Calu3 (cell line): Measurements from ENCODE around the gene NAT10. TPM values are rescaled to one million over a fixed set of nuclear protein-coding genes. Genes with fewer than 3 reads are reported as not detected.

Source experiments
- BruUV-seq: library from RNA; stranded (reverse); fragments of 400-500 nt; replicated peaks from 2 replicates; lab custom pipeline; 2021; lab: Mats Ljungman, UMichigan
- CTCF ChIA-PET: fragments of 300-600 bp; sonication (Branson Sonifier 250); formaldehyde crosslinking; loops from one replicate; lab custom pipeline; 2022; ENCODE audit warnings: antibody characterized with exemption; lab: Charles Lee
- DNase-seq: peaks from one replicate; pipeline ENCODE4 v3.0.0; 2022
- H3K27ac Mint-ChIP-seq: one replicate; pipeline ENCODE4 v1.8.0; 2022; ENCODE audit warnings: mixed read lengths; ENCODE audit not compliant: unreplicated experiment
- H3K27me3 Mint-ChIP-seq: one replicate; pipeline ENCODE4 v1.8.0; 2022; ENCODE audit warnings: mixed read lengths; ENCODE audit not compliant: unreplicated experiment
- H3K36me3 Mint-ChIP-seq: one replicate; pipeline ENCODE4 v1.8.0; 2022; ENCODE audit warnings: mild to moderate bottlenecking, moderate library complexity, mixed read lengths; ENCODE audit not compliant: insufficient read depth, unreplicated experiment
- H3K4me1 Mint-ChIP-seq: one replicate; pipeline ENCODE4 v1.8.0; 2022; ENCODE audit warnings: mild to moderate bottlenecking, low read depth, mixed read lengths; ENCODE audit not compliant: unreplicated experiment
- H3K4me3 Mint-ChIP-seq: one replicate; pipeline ENCODE4 v1.8.0; 2022; ENCODE audit warnings: mild to moderate bottlenecking, low read depth, moderate library complexity, mixed read lengths; ENCODE audit not compliant: unreplicated experiment
- H3K9me3 Mint-ChIP-seq: one replicate; pipeline ENCODE4 v1.8.0; 2022; ENCODE audit warnings: low read depth, mixed read lengths; ENCODE audit not compliant: unreplicated experiment
- intact Hi-C: fragments of 100-400 bp; cut with micrococcal nuclease; formaldehyde crosslinking; loops from one replicate; pipeline ENCODE4 v1.10.0; 2022; ENCODE audit not compliant: unreplicated experiment
- total RNA-seq: library from RNA; stranded (reverse); gene quantifications from 2 replicates; pipeline ENCODE4 v1.2.3, GENCODE V29; 2022
- TF ChIP-seq, protein P1 (sequence below): fragments of 200-600 bp; IDR thresholded peaks from one replicate; pipeline ENCODE4 v1.8.0; 2022; ENCODE audit warnings: antibody characterized with exemption; ENCODE audit not compliant: unreplicated experiment

The NAT10 gene
- total RNA-seq, 1 experiment from 2014 or later: 80.1 TPM

GRCh38 chr11:34188181-34188580 is 82.8 kb downstream of the NAT10 start:
- H3K27ac Mint-ChIP-seq: no peak overlapping the region
- no peak for DNase-seq
- H3K4me1 Mint-ChIP-seq: peaks cover 32% of the 10 kb centered on the region
- no TSS peak for BruUV-seq
- no peaks in the 10 kb centered on the region for H3K27me3 Mint-ChIP-seq
- intact Hi-C loops: no loop called here
- peaks cover 13% of the 10 kb centered on the region for H3K36me3 Mint-ChIP-seq
- peak overlapping the region; percentile 10 for H3K4me3 Mint-ChIP-seq
- CTCF ChIA-PET: interaction anchor here (0.9 to 1.9 kb wide), 5 partner anchors 14 to 159 kb away, joined by 3 to 7 read pairs (median 4); no protein-coding TSS in a partner anchor
- H3K9me3 Mint-ChIP-seq: no peaks in the 10 kb centered on the region
- TF ChIP-seq, protein P1, sequence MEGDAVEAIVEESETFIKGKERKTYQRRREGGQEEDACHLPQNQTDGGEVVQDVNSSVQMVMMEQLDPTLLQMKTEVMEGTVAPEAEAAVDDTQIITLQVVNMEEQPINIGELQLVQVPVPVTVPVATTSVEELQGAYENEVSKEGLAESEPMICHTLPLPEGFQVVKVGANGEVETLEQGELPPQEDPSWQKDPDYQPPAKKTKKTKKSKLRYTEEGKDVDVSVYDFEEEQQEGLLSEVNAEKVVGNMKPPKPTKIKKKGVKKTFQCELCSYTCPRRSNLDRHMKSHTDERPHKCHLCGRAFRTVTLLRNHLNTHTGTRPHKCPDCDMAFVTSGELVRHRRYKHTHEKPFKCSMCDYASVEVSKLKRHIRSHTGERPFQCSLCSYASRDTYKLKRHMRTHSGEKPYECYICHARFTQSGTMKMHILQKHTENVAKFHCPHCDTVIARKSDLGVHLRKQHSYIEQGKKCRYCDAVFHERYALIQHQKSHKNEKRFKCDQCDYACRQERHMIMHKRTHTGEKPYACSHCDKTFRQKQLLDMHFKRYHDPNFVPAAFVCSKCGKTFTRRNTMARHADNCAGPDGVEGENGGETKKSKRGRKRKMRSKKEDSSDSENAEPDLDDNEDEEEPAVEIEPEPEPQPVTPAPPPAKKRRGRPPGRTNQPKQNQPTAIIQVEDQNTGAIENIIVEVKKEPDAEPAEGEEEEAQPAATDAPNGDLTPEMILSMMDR: no peak

GRCh38 chr11:34189191-34189590 is 83.8 kb downstream of the NAT10 start:
- Mint-ChIP-seq H3K4me3 (peak overlapping the region; percentile 10), H3K27me3 (no peaks in the 10 kb centered on the region), H3K27ac (peak overlapping the region; percentile 19), H3K36me3 (peaks cover 10% of the 10 kb centered on the region), H3K4me1 (peaks cover 42% of the 10 kb centered on the region), H3K9me3 (no peaks in the 10 kb centered on the region)
- no peak for DNase-seq
- intact Hi-C loops: no loop called here
- CTCF ChIA-PET: interaction anchor here (1.0 to 1.9 kb wide), 2 partner anchors 77 to 156 kb away, joined by 4 to 7 read pairs; no protein-coding TSS in a partner anchor
- BruUV-seq: no TSS peak
- TF ChIP-seq, protein P1: no peak

DNA sequence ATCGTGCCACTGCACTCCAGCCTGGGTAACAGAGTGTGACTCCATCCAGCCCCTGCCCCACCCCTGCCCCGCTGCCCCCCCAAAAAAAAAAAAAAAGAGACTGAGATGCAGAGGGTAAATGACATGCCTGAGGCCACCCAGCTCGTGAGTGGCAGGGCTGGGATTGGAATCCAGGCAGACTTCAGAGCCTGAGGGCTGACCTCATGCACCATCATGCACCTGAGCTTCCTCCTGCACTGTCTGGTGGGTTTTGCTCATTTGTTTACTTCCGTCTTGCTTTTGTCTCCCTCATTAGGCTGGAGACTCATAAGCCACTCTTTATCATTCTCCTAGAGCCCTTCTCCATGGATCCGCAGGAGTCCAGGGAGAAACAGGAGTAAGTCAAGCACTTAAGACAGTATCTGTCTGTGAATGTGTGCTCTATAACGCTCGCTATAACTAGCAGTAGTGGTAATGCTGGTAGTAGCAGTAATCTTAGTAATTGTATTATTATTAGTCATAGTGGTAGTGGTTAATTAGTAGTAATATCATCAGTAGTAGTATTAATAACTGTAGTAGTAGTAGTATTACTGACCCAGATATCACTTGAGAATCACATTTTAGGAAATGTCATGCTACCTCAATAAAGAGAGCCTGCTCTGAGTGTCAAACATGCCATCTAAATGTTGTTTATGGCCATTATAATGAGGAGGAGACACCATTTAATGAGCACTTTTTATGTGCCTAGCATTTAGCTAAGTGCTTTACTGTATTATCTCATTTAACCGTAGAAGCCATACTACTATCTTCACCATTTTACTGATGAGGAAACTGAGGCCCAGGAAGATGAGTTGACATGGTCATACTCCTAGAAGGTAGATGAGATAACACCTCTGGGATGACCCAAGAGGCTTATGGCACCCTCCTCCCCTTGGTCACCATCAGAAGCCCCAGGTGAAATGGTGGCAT is 85.0 kb downstream of the NAT10 start:
- no peak for DNase-seq
- no peaks in the 10 kb centered on the region for H3K9me3 Mint-ChIP-seq
- CTCF ChIA-PET: interaction anchor here (1.3 kb wide), 1 partner anchor 16 kb away, joined by 6 read pairs; no protein-coding TSS in a partner anchor
- no peak overlapping the region for H3K4me3 Mint-ChIP-seq
- H3K36me3 Mint-ChIP-seq: peaks cover 9% of the 10 kb centered on the region
- no peaks in the 10 kb centered on the region for H3K27me3 Mint-ChIP-seq
- no TSS peak for BruUV-seq
- H3K4me1 Mint-ChIP-seq: peaks cover 43% of the 10 kb centered on the region
- TF ChIP-seq, protein P1: no peak
- intact Hi-C loops: no loop called here
- no peak overlapping the region for H3K27ac Mint-ChIP-seq

DNA sequence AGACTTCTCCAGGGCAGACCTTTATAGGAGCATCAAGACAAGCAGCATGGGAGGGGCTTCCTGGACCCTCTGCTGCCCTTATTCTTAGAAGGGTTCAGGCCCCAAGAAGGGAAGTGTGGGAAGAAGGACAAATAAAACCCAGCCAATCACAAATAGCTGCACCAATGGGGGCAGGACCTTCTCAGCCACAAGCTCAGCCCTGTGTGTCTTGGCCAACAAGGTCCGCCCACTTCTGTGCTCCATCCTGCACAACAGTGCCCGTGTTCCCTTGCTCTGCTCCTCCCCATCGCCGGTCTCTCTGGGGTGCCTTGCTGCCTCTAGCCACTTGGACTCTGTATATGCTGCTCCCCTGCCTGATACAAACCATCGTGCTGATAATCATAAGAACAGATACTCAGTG is 86.1 kb downstream of the NAT10 start:
- BruUV-seq: no TSS peak
- intact Hi-C loops: no loop called here
- CTCF ChIA-PET: no interaction called here
- TF ChIP-seq, protein P1: no peak
- H3K9me3 Mint-ChIP-seq: no peaks in the 10 kb centered on the region
- no peak overlapping the region for H3K4me3 Mint-ChIP-seq
- no peak overlapping the region for H3K27ac Mint-ChIP-seq
- no peaks in the 10 kb centered on the region for H3K27me3 Mint-ChIP-seq
- DNase-seq: no peak
- H3K4me1 Mint-ChIP-seq: peaks cover 43% of the 10 kb centered on the region
- peaks cover 8% of the 10 kb centered on the region for H3K36me3 Mint-ChIP-seq
